HK-2 (cell line): ENCODE results near the gene STK32B.
A peak's percentile ranks its signal among the peaks of the same experiment; 100 is the strongest.
"Not testable (repeated sequence)": the region's sequence is repeated elsewhere in the genome, so short reads cannot be mapped to it uniquely, and the experiment has no call there.

ENCODE experiments used
- DNase-seq: peaks from one replicate; pipeline ENCODE4 v3.0.0-alpha.2; 2018; ENCODE audit not compliant: unreplicated experiment

The STK32B gene

DNA sequence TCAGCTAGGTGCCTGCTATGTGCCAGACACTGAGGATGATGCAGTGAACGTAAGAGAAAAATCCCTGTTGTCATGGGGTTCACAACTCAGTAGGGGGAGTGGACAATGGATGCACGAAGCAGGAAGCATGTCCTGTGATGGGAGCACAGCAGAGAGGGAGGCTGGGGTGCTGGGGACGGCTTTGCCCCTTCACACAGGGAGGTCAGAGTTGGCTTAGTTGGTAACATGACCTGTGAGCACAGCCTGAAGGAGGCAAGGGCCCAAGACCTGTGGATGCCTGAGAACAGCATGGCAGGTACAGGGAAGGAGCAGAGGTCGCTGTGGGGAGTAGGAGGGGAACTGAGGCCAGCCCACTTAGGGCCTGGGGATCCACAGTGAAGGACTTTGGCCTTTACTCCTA lies 109.4 kb downstream of the STK32B start:
- no peak for DNase-seq

DNA sequence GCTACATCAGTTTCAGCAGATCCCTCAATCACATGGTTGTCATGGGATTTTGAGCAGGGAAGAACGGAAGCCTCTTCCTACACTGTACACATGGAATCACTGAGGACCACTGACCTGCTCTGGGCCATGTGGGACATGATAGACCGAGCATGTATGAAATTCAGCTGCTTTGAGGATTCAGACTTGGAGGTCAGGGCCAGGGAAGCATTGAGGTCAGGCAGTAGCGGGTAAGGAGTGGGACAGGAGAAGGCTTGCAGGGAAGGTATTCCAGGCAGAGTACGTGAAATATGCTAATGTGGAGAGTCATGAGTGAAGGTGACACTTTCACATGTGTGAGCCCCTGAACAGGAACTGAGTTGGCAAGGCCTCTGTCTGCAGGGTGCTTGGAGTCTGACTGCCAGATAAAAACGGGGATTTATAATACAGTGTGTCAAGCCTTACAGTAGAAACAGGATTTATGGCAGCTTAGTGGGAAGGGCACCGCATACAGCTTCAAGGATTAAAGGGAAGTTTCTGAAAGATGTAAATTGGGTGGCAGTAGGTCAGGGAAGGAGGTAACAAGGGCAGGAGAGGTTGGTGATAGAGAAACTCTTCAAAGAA lies 111.7 kb downstream of the STK32B start:
- no peak for DNase-seq

DNA sequence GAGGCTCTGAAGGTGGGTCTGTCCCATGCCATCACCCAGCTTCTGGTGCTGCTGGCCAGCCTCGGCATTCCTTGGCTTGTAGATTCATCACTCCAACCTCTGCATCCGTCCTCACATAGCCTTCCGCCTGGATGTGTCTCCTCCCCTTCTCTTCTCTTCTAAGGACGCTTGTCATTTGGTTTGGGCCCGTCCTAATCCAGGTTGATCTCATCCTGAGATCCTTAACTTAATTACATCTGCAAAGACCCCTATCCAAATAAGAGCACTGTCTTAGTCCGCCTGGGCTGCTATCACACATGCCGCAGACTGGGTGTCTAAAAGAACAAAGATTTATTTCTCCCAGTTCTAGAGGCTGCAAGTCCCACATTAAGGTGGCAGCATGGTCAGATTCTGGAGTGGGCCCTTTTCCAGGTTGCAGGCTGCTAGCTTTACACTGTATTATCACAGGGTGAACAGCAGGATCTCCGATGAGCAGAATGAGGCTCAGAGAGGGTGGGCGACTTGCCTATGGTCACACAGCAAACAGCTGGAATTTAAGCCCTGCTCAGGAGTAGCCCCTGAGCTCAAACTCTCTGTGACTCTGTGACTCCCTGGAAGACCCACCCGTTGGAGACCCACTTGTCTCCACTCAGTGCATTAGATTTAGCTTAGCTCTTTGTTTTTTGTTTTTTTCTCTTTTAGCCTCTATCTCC lies 113.1 kb downstream of the STK32B start:
- no peak for DNase-seq

DNA sequence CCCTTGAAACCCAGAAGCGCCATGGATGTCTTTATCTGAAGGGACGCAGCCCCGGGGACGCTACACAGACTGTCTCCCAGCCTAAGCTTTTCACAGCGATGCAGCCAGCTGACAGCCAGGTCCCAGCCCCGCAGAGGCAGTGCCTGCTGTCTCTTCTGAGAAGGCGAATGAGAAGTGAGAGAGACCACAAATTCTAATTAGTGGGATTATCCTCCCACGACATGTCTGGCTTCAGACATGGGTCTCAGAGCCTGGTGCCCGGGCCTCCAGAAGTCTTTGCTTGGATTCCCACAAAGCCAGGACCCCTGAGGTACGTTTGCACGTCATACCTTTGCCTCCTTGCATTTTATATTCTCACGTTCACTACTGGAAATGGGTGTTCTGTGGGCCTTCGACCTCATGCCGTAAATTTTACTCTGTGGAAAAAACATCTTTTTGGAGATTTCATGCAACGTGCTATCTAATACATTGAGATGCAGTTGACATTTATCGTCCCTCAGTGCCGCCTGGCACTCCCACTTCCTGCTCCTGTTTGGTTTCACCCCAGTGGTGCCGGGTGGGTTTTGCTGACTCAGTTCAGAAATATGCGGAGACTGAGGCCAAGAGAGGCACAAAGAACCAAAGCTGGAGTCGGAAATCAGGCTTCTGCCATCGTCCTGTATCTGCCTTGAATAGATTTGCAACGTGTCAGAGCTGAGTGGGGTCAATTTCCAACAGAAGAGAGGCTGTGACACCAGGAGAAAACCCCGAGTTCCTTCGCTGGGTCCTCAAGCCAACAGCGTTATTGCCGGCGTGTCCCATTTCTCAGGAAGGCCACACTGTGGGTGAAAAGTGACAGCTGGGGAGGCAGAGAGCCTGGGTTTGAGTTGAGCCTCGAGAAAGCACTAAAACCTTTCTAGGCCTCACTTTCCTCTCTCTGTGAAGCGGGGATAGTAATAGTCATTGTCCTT lies 114.4 kb downstream of the STK32B start:
- peak; percentile 76 for DNase-seq

DNA sequence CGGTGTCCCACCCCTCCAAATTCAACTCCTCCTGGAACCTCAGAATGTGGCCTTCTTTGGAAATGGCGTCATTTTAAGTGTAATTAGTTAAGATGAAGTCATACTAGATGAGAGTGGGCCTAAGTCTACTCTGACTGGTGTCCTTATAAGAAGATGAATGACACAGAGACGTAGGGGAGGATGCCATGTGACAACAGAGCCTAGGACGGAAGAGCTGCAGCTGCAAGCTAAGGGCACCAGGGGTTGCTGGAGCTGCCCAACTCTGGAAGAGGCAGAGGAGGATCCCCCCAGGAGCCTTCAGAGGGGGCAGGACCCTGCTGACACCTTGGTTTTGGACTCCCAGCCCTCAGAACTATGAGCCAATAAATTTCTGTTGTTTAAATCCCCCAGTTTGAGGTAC lies 115.1 kb downstream of the STK32B start:
- no peak for DNase-seq

DNA sequence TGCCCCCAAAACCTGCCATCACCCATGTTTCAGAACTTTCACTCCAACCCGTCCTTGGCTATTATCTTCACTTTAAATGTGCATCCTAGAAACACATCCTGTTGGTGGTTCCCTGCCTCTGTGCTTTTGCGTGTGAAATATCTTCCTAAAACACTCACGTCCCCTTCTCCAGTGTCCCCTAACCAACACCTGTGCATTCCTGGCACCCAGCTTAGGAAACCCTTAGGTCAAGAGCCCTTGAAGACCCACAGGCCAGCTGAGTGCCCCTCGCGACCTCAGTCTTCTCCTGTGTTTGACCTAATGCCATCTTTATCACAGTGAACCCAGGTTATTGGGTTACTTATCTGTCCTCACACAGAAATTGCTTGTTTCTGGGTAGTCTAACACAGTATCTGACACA lies 117.6 kb downstream of the STK32B start:
- no peak for DNase-seq

DNA sequence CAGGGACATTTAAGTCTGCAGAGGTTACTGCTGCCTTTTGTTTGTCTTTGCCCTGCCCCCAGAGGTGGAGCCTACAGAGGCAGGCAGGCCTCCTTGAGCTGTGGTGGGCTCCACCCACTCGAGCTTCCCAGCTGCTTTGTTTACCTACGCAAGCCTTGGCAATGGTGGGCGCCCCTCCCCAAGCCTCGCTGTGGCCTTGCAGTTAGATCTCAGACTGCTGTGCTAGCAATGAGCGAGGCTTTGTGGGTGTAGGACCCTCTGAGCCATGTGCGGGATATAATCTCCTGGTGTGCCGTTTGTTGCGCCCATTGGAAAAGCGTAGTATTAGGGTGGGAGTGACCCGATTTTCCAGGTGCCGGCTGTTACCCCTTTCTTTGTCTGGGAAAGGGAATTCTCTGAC lies 124.6 kb downstream of the STK32B start:
- DNase-seq, result not testable (repeated sequence)

DNA sequence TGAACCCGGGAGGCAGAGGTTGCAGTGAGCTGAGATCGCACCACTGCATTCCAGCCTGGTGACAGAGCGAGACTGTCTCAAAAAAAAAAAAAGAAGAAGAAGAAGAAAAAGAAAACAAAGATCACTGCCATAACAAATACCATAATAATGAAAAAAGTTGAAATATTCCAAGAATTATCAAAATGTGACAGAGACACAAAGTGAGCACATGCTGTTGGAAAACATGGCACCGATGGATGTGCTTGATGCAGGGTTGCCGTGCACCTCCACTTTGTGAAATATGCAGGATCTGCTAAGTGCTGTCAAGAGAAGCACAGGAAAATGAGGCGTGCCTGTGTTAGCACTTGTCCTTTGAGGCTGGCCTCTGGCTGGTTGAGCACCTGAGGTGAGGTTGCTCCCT lies 133.3 kb downstream of the STK32B start:
- DNase-seq, result no peak

DNA sequence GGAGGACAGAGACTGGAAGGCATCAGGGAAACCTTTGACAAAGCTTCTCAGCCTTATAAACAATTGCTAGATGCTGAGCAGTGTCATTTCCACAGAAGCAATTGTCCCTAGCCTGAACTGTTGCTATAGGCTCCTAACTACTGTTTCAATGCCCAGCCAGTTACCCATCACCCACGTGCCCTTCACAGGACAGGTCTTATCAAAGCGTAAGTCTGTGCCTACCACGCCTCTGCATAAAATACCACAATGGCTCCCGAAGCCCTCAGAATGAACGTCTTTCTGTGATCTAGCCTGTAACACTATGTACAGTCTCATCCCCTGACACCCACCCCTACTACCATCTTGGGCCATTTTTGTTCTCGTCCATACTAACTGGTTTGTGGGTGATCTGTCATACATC lies 134.3 kb downstream of the STK32B start:
- DNase-seq, result no peak

DNA sequence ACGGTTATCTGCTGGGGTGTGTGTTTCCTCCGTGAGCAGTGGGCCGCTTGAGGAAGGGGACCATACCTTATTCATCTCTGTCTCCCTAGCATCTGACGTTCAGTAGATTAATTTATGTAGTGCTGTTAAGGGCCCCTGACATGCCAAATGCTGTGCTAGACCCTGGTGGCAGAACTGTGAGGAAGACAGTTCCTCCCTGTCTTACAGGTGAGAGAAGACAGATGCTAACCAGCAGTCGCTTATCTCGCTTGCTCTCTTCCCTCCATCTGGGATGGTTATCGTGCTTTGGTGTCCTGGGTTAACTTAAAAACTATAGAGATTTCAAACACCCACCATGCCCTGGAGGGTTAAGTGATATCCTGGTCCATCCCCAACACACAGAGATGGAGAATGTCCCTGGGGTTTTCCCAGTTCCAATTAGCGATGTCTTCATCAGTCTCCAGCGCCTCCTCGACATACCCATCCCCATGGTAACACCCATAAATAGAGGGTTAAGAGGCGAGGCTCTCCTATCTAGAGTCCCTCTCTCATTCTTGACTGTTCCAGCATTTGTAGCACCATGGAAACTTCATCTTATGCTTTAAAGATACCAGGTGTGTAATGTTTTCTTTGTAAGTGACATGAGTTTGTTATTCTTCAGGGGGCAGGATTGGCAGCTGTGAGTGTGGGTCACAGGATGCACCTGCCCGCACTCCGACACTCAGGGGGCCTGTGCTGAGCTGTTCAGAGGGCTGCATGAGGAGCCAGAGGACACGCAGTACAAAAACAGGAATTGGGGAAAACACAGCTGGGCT lies 135.2 kb downstream of the STK32B start:
- DNase-seq, result no peak

DNA sequence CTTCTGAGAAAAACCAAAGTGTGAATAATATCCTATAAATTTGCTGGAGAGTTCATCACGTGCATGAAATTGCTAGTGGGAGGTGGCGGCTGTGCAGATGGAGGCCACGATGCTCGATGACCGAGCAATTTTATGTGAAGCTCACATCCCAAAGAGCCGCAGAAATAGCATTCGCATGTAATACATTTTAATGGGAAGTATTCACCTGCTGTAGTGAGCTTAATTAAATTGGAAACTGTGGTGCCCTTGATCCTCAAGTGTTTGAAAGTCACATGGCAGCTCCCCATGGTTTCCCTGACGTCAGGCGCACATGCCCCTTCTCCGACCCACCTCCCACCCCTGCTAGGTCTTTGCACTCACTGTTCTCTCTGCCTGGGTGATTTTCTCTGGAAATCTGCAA lies 136.8 kb downstream of the STK32B start:
- no peak for DNase-seq

DNA sequence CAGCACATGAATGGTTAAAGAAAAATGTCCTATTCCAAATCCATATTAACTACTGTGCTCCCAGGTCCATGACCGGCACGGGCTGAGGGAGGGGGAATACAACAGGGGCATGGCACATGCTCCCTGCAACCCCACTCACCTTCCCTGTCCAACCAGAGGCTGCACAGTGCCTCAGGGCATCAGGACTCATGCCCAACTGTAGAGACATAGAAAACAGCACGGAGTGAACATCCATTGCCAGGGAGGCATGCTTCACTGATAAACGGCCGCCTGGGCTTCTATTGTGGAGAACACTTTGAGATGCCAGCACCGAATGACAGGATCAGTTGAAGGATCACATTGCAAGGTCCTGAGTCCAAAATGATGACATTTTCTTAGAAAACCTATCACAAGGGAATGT lies 140.6 kb downstream of the STK32B start:
- DNase-seq, result no peak

DNA sequence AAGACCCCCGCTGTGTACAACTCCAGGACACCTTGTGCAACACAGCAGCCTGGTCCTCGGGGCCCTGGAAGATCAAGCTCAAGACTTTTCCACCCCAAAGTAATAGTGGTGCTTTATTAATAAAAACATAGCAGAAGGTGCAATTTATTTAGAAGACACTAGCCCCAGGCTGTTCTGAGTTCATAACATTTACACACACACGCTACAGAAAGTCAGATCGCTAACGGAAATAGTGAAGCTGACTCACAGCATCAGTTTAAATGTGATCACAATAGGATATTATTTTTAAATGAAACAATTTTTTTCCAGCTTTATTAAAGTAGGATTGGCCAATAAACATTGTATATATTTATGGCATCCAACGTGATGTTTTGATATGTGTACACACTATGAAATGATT lies 141.0 kb downstream of the STK32B start:
- DNase-seq, result no peak

DNA sequence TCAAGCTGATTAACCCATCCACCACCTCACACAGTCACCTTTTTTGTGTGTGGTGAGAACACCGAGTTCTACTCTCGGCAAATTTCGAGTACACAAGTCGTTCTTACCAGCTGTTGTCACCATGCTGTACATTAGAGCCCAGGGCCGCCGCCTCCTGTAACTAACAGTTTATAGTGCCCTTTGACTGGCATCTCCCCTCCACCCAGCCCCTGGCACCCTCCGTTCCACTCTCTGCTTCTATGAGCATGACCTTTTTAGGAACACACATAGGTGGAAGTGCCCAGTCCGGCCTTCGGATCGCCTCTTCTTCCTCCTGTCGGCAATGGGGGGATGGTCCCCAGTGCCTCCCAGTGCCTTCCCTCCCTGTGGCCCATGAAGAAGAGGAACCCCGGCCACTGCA lies 141.4 kb downstream of the STK32B start:
- no peak for DNase-seq

DNA sequence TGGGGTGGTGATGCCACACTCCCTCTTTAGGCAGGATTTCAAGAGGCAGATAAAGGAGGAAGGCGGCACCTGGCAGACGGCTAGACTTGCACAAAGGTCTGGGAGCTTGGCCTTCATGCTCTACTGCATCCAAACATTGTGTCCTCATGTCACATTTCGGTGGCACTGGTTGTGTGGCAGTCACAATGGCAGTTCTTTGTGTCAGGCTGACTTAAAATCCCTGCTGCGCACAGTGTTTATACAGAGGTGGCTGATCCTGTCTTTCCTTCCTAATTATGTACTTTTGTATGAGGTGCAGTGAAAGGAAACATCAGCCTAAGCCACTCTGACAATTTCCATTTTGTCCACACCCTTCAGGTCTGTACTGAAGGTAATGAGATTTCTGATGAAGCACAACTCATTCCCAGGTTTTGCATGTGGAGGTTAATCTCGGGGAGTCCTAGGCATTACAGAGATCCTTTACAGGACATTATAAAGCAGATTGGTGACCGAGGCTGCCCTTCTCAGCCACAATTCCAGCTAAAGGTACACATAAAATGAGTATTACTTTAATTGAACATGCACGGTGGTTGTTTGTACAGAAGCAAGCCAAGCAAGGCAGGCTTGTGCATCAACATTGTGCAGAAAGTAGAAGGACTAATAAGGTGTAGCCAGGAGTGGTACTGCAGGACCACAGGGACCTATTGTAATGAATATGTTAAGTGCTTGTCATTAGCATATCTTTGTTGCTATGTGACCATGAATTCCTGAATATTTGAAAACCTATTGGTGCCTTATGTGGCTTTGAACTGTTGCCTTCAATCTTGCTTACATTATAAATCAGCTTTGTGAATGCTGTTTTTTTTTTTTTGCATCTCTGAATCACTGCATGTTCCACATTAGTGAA lies 147.6 kb downstream of the STK32B start:
- no peak for DNase-seq

DNA sequence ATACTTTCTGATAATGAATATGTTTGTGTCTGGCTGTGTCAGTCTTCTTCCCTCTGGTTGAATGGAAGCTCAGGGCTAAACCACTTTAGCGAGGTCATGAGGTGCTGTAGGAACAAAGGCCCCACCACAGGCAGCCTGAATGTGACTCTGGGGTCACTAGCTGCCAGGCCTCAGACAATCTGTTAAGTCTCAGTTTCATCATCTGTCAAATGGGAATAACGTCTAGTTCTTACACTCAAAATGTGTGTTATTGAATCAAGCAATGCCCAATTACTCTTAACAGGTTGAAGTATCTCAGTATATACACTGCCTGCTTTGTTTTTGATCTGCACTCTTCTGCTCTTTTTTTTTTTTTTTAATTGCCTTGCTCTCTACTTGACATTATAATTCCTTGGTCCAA lies 148.6 kb downstream of the STK32B start:
- DNase-seq, result no peak

DNA sequence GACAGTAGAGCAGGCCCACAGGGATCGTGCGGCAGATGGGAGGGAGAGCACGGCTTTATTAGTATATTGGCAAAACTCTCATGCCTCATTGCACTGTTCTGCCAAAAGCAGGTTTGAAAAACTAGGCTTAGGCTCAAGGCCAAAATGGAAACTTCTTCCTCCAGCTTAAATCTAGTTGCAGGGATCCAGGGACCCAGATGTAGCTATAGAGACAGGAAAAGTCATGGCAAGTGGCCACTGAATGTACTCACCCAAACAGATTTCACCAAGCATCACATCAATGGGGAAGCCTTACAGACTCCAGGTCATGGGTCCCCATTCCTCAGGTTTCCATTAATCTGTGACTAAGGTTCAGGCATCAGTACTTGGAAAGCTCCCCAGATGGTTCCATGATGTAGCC lies 149.2 kb downstream of the STK32B start:
- DNase-seq, result no peak

DNA sequence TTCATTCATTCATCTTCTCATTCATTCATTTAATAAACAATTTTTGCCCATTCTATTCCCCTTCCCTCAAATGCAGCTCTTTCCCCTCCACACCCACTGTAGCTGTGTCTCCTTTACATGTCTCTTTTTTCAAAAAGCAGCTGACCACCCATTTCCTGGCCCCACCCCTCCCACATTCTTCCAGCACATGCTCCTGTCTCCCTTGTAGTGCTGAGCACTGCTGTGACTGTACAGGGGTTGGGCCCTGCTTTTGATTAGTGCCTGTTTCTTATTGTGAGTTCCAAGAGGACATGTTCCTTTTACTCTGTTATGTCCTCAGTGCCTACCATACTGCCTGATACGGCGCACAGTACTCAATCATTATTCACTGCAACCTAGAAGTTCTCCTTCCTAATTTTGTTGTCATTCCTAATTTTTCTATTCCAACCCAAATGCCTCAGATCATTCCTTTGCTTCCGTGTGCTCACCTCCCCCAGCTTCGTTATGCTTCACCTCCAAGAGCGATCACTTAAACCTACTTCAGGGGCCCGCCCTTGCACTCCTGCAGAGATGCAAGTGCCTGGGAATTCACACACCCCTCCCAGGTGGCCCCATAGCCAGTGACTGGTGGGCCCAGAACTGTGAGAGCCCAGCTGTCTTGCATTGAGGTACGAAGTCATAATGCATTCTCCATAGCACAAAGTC lies 152.2 kb downstream of the STK32B start:
- no peak for DNase-seq

DNA sequence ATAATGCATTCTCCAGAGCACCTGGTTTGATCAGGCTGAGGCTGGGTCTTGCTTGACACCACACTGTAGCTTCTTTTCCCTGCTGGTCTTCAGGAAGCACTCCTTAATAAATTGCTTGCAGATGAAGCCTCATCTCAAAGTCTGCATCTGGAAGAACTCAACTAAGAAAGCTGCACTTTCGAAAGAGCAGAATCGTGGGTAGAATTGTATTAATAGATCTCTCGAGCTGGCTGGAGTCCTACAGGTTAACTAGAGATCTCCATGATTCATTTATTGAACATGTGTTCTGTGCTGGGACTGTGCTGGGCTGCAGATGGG lies 152.7 kb downstream of the STK32B start:
- DNase-seq, result no peak

DNA sequence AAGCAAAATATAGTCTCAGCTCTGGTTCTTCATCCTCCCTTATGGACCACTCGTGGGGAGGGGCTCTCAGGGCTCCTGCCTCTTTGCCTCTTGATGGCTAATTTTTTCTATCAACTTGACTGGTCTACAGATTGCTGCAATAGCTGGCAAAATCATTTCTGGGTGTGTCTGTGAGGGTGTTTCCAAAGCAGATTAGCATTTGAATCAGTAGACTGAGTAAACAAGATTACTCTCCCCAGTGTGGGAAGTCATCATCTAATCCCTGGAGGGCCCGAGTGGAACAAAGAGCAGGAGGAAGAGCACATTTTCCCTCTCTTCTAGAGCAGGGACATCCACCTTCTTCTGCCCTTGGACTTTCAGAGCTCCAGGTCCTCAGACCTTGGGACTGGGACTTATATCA lies 153.5 kb downstream of the STK32B start:
- DNase-seq, result no peak
